ENCODE measurements around the gene RBM10.

The RBM10 gene

DNA sequence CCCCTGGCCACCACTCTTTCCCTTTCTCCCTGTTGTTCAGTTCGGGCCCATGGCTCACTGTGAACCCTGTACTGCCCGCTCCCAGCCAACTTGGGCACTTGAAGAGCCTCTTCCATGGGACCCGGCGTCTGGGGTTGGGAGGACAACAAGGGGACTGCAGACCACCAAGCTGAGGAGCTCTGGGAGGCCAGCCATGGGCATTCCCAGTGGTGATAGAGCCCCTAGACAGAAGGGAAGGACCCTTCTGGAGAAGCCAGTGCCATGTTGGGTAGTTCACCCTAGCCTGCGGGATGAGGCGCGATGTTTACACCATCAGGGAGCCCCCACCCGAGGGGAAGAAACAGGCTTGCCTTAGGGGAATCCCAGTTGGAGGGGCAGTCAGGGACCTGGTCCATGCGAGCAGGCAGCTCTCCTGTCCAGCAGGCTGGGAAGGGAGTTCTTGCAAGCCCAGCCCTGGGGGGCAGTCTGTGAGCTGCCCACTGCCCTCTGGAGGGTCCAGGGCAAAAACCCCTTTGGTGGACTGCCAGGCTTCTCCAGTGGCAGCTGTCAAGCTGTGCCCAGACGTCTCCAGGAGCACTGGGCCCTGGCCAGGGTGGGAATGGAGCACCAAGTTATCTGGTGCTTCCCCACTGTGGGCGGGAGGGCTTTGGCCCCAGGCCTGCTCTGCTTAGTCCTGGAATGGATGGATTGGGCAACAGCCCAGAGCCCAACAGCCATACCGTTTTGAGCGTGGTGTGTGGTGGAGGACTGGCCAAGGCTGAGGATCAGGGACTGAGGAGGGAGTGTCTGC, 24.9 kb downstream of the RBM10 start:
- Histone ChIP-seq H3K9ac (ENCODE audit: low read length) (no peak overlapping the region), H3K27ac (ENCODE audit: low read depth, low read length) (no peak overlapping the region), H3K9me3 (ENCODE audit: insufficient read depth, low read length) (no peaks in the 10 kb centered on the region), H3F3A (ENCODE audit: insufficient read depth) (no peaks in the 10 kb centered on the region), H3K4me2 (ENCODE audit: low read depth, low read length, poor library complexity, severe bottlenecking) (no peak overlapping the region), H3K36me3 (ENCODE audit: low read length) (no peaks in the 10 kb centered on the region), H3K4me3 (ENCODE audit: insufficient read depth, low read length, poor library complexity, severe bottlenecking) (no peak overlapping the region), H2AFZ (ENCODE audit: low read depth, low read length, severe bottlenecking) (no peak overlapping the region), H3K9me2 (replicated peaks; ENCODE audit: insufficient read depth, low read length) (no peaks in the 10 kb centered on the region), H4K20me1 (ENCODE audit: low read depth, low read length) (no peaks in the 10 kb centered on the region), H3K79me2 (ENCODE audit: insufficient read depth, low read length) (0 out of 2 replicates have a peak, but pooled peaks cover 6% of the 10 kb centered on the region), H3K27me3 (ENCODE audit: low read length) (no peaks in the 10 kb centered on the region)
- TF ChIP-seq, protein P1, sequence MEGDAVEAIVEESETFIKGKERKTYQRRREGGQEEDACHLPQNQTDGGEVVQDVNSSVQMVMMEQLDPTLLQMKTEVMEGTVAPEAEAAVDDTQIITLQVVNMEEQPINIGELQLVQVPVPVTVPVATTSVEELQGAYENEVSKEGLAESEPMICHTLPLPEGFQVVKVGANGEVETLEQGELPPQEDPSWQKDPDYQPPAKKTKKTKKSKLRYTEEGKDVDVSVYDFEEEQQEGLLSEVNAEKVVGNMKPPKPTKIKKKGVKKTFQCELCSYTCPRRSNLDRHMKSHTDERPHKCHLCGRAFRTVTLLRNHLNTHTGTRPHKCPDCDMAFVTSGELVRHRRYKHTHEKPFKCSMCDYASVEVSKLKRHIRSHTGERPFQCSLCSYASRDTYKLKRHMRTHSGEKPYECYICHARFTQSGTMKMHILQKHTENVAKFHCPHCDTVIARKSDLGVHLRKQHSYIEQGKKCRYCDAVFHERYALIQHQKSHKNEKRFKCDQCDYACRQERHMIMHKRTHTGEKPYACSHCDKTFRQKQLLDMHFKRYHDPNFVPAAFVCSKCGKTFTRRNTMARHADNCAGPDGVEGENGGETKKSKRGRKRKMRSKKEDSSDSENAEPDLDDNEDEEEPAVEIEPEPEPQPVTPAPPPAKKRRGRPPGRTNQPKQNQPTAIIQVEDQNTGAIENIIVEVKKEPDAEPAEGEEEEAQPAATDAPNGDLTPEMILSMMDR (IDR thresholded peaks at IDR 0.05; ENCODE audit: insufficient read depth, low read length, poor library complexity, severe bottlenecking), result no peak
- TF ChIP-seq EZH2phosphoT487 (conservative IDR thresholded peaks at IDR 0.05; ENCODE audit: low read length), result no peak

DNA sequence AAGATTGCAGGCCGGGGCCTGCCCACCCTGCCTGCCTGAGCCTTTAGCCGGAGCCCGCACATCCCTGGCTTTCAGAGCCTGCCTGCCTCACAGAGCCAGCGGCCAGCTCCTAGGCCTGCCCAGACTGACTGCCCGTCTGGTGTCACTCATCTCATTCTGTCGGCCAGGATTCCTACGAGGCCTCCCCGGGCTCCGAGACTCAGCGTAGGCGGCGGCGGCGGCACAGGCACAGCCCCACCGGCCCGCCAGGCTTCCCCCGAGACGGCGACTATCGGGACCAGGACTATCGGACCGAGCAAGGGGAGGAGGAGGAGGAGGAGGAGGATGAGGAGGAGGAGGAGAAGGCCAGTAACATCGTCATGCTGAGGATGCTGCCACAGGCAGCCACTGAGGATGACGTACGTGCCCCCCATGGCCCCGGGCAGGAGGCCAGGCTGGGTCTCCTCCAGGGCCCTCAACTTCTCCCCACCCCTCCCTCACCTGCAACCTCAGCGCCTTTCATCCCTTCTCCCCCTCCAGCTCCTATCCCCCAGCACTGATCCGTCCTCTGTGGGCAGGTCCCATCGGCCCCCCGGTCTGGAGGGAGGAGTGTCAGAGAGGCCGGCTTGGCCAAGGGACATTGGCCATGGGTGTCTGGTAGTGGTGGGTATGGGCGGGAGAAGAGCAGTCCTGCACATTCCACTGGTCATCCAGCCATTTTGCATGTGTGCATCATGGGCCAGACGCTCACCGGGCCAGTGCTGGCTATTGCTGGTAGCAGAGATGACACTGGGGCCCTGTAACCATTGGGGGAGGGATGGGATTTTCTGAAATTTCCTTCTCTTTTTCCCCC, 26.1 kb downstream of the RBM10 start:
- H3K4me2 ChIP-seq (ENCODE audit: low read depth, low read length, poor library complexity, severe bottlenecking), result no peak overlapping the region
- H3K27me3 ChIP-seq (ENCODE audit: low read length), result no peaks in the 10 kb centered on the region
- no peak overlapping the region for H3K27ac ChIP-seq (ENCODE audit: low read depth, low read length)
- H3K9ac ChIP-seq (ENCODE audit: low read length), result no peak overlapping the region
- no peak overlapping the region for H2AFZ ChIP-seq (ENCODE audit: low read depth, low read length, severe bottlenecking)
- 0 out of 2 replicates have a peak, but pooled peaks cover 4% of the 10 kb centered on the region for H3K79me2 ChIP-seq (ENCODE audit: insufficient read depth, low read length)
- no peaks in the 10 kb centered on the region for H4K20me1 ChIP-seq (ENCODE audit: low read depth, low read length)
- H3K4me3 ChIP-seq (ENCODE audit: insufficient read depth, low read length, poor library complexity, severe bottlenecking), result no peak overlapping the region
- TF ChIP-seq EZH2phosphoT487 (conservative IDR thresholded peaks at IDR 0.05; ENCODE audit: low read length), result no peak
- TF ChIP-seq, protein P1 (IDR thresholded peaks at IDR 0.05; ENCODE audit: insufficient read depth, low read length, poor library complexity, severe bottlenecking), result no peak
- no peaks in the 10 kb centered on the region for H3K9me2 ChIP-seq (replicated peaks; ENCODE audit: insufficient read depth, low read length)
- H3K36me3 ChIP-seq (ENCODE audit: low read length), result no peaks in the 10 kb centered on the region
- no peaks in the 10 kb centered on the region for H3K9me3 ChIP-seq (ENCODE audit: insufficient read depth, low read length)
- H3F3A ChIP-seq (ENCODE audit: insufficient read depth), result no peaks in the 10 kb centered on the region

DNA sequence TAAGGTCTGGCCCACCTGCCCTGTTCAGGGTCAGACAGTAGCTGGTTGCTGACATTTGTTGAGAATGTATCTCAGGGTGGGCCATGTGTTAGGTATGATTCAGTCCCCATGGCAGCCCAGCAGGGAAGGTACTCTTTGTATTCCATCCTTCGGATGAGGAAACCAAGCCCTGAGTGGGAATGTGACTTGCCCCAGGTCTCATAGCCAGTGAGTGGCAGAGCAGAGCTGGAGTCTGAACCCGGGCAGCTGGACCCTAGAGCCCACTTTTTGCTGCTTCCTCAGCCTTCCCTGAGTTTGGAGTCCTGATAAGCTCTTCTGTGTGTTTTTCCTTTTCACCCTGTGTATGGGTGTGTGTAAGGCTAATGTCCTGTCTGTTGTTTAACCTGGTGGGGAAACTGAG, 27.0 kb downstream of the RBM10 start:
- no peaks in the 10 kb centered on the region for H3K9me2 ChIP-seq (replicated peaks; ENCODE audit: insufficient read depth, low read length)
- H3K27ac ChIP-seq (ENCODE audit: low read depth, low read length), result no peak overlapping the region
- no peak overlapping the region for H3K9ac ChIP-seq (ENCODE audit: low read length)
- H3K36me3 ChIP-seq (ENCODE audit: low read length), result no peaks in the 10 kb centered on the region
- H3K79me2 ChIP-seq (ENCODE audit: insufficient read depth, low read length), result no peaks in the 10 kb centered on the region
- no peaks in the 10 kb centered on the region for H3K9me3 ChIP-seq (ENCODE audit: insufficient read depth, low read length)
- TF ChIP-seq, protein P1 (IDR thresholded peaks at IDR 0.05; ENCODE audit: insufficient read depth, low read length, poor library complexity, severe bottlenecking), result no peak
- TF ChIP-seq EZH2phosphoT487 (conservative IDR thresholded peaks at IDR 0.05; ENCODE audit: low read length), result no peak
- no peak overlapping the region for H2AFZ ChIP-seq (ENCODE audit: low read depth, low read length, severe bottlenecking)
- no peaks in the 10 kb centered on the region for H3K27me3 ChIP-seq (ENCODE audit: low read length)
- no peak overlapping the region for H3K4me3 ChIP-seq (ENCODE audit: insufficient read depth, low read length, poor library complexity, severe bottlenecking)
- H3F3A ChIP-seq (ENCODE audit: insufficient read depth), result no peaks in the 10 kb centered on the region
- H4K20me1 ChIP-seq (ENCODE audit: low read depth, low read length), result no peaks in the 10 kb centered on the region
- no peak overlapping the region for H3K4me2 ChIP-seq (ENCODE audit: low read depth, low read length, poor library complexity, severe bottlenecking)

Data from SU-DHL-6 (cell line).